ENCODE data around the gene USH2A. TPM values are rescaled to one million over a fixed set of nuclear protein-coding genes. Genes with fewer than 3 reads are reported as not detected.

The USH2A gene
- total RNA-seq, 1 donor from 2014 or later = 0.02 TPM

GRCh38 chr1:216433175-216433574, 9.9 kb upstream of the USH2A start:
- Histone ChIP-seq H3K9ac (ENCODE audit: low read length) (no peak overlapping the region), H3K9me3 (ENCODE audit: insufficient read depth, low read depth, low read length) (no peaks in the 10 kb centered on the region), H3K4me2 (ENCODE audit: low read length) (no peak overlapping the region), H4K20me1 (ENCODE audit: insufficient read depth, low read length) (no peaks in the 10 kb centered on the region), H3K27me3 (ENCODE audit: insufficient read depth, low read length) (no peaks in the 10 kb centered on the region), H3K4me3 (ENCODE audit: insufficient read depth, low read depth, low read length) (no peak overlapping the region), H3K79me2 (ENCODE audit: insufficient read depth, low read length) (no peaks in the 10 kb centered on the region), H2AFZ (ENCODE audit: low read depth, low read length) (no peak overlapping the region), H3K36me3 (ENCODE audit: insufficient read depth, low read length) (no peaks in the 10 kb centered on the region), H3K4me1 (ENCODE audit: insufficient read depth, low read length) (no peaks in the 10 kb centered on the region), H3K27ac (ENCODE audit: low read depth, low read length) (no peak overlapping the region)
- Mint-ChIP-seq H3K4me1 (ENCODE audit: low read depth, unreplicated experiment) (no peaks in the 10 kb centered on the region), H3K4me3 (ENCODE audit: unreplicated experiment) (no peak overlapping the region), H3K27ac (ENCODE audit: unreplicated experiment) (no peak overlapping the region), H3K27me3 (ENCODE audit: low read depth, unreplicated experiment) (peaks cover 3% of the 10 kb centered on the region), H3K36me3 (ENCODE audit: low read depth, unreplicated experiment) (no peaks in the 10 kb centered on the region), H3K9me3 (ENCODE audit: unreplicated experiment) (no peaks in the 10 kb centered on the region)
- TF ChIP-seq CTCF (IDR thresholded peaks at IDR 0.05; ENCODE audit: insufficient read depth, low read depth, low read length) = no peak
- no peak for TF ChIP-seq EZH2 (IDR thresholded peaks at IDR 0.05; ENCODE audit: insufficient read depth, low read length)
- DNase-seq (ENCODE audit: low read depth) (no peak), FAIRE-seq (no peak)

GRCh38 chr1:216430744-216431143, 7.5 kb upstream of the USH2A start:
- Mint-ChIP-seq H3K36me3 (ENCODE audit: low read depth, unreplicated experiment) (no peaks in the 10 kb centered on the region), H3K9me3 (ENCODE audit: unreplicated experiment) (no peaks in the 10 kb centered on the region), H3K27ac (ENCODE audit: unreplicated experiment) (no peak overlapping the region), H3K4me3 (ENCODE audit: unreplicated experiment) (no peak overlapping the region), H3K4me1 (ENCODE audit: low read depth, unreplicated experiment) (no peaks in the 10 kb centered on the region), H3K27me3 (ENCODE audit: low read depth, unreplicated experiment) (peaks cover 3% of the 10 kb centered on the region)
- Histone ChIP-seq H3K79me2 (ENCODE audit: insufficient read depth, low read length) (no peaks in the 10 kb centered on the region), H3K27me3 (ENCODE audit: insufficient read depth, low read length) (no peaks in the 10 kb centered on the region), H3K4me3 (ENCODE audit: insufficient read depth, low read depth, low read length) (no peak overlapping the region), H3K27ac (ENCODE audit: low read depth, low read length) (no peak overlapping the region), H3K9me3 (ENCODE audit: insufficient read depth, low read depth, low read length) (no peaks in the 10 kb centered on the region), H3K4me2 (ENCODE audit: low read length) (no peak overlapping the region), H3K36me3 (ENCODE audit: insufficient read depth, low read length) (no peaks in the 10 kb centered on the region), H4K20me1 (ENCODE audit: insufficient read depth, low read length) (no peaks in the 10 kb centered on the region), H3K4me1 (ENCODE audit: insufficient read depth, low read length) (no peaks in the 10 kb centered on the region), H2AFZ (ENCODE audit: low read depth, low read length) (no peak overlapping the region), H3K9ac (ENCODE audit: low read length) (no peak overlapping the region)
- DNase-seq (ENCODE audit: low read depth) (no peak), FAIRE-seq (no peak)
- TF ChIP-seq EZH2 (IDR thresholded peaks at IDR 0.05; ENCODE audit: insufficient read depth, low read length) (no peak), CTCF (IDR thresholded peaks at IDR 0.05; ENCODE audit: insufficient read depth, low read depth, low read length) (no peak)

- no peak overlapping the region for H3K27ac Mint-ChIP-seq (ENCODE audit: unreplicated experiment)
- no peaks in the 10 kb centered on the region for H3K36me3 Mint-ChIP-seq (ENCODE audit: low read depth, unreplicated experiment)
- Histone ChIP-seq H3K27ac (ENCODE audit: low read depth, low read length) (no peak overlapping the region), H3K4me2 (ENCODE audit: low read length) (no peak overlapping the region), H3K9me3 (ENCODE audit: insufficient read depth, low read depth, low read length) (no peaks in the 10 kb centered on the region), H2AFZ (ENCODE audit: low read depth, low read length) (no peak overlapping the region), H3K4me3 (ENCODE audit: insufficient read depth, low read depth, low read length) (no peak overlapping the region), H3K9ac (ENCODE audit: low read length) (no peak overlapping the region), H4K20me1 (ENCODE audit: insufficient read depth, low read length) (no peaks in the 10 kb centered on the region), H3K4me1 (ENCODE audit: insufficient read depth, low read length) (no peaks in the 10 kb centered on the region), H3K79me2 (ENCODE audit: insufficient read depth, low read length) (no peaks in the 10 kb centered on the region), H3K27me3 (ENCODE audit: insufficient read depth, low read length) (no peaks in the 10 kb centered on the region), H3K36me3 (ENCODE audit: insufficient read depth, low read length) (no peaks in the 10 kb centered on the region)
- no peaks in the 10 kb centered on the region for H3K9me3 Mint-ChIP-seq (ENCODE audit: unreplicated experiment)
- FAIRE-seq = no peak
- no peak for DNase-seq (ENCODE audit: low read depth)
- H3K4me3 Mint-ChIP-seq (ENCODE audit: unreplicated experiment) = no peak overlapping the region
- H3K4me1 Mint-ChIP-seq (ENCODE audit: low read depth, unreplicated experiment) = no peaks in the 10 kb centered on the region
- H3K27me3 Mint-ChIP-seq (ENCODE audit: low read depth, unreplicated experiment) = no peaks in the 10 kb centered on the region
- TF ChIP-seq EZH2 (IDR thresholded peaks at IDR 0.05; ENCODE audit: insufficient read depth, low read length) = no peak
- TF ChIP-seq CTCF (IDR thresholded peaks at IDR 0.05; ENCODE audit: insufficient read depth, low read depth, low read length) = no peak
Measured at GRCh38 chr1:216425577-216425976, 2.3 kb upstream of the USH2A start.
